Esophagus (tissue), 2 donors: ENCODE data around the gene WDTC1. TPM values are rescaled to one million over a fixed set of nuclear protein-coding genes. Genes with fewer than 3 reads are reported as not detected.
"Not testable (repeated sequence)": the region's sequence is repeated elsewhere in the genome, so short reads cannot be mapped to it uniquely, and the experiment has no call there.

Experiments
- H3K27ac ChIP-seq, 2 donors: one replicate each; pipeline ENCODE4 v1.5.1; 2013; ENCODE audit warnings: low read depth in 2 of 2, mild to moderate bottlenecking in 2 of 2, inconsistent platforms in 1 of 2, low read length in 1 of 2, moderate library complexity in 1 of 2
- H3K27me3 ChIP-seq, 2 donors: one replicate each; pipeline ENCODE4 v1.6.1; 2013; ENCODE audit warnings: low read length in 2 of 2, control low read depth in 1 of 2, mild to moderate bottlenecking in 1 of 2; ENCODE audit not compliant: insufficient read depth in 2 of 2, control insufficient read depth in 1 of 2
- H3K36me3 ChIP-seq, 2 donors: one replicate each; pipeline ENCODE4 v1.6.1; 2013; ENCODE audit warnings: low read length in 1 of 2; ENCODE audit not compliant: control insufficient read depth in 2 of 2, insufficient read depth in 2 of 2
- H3K4me1 ChIP-seq, 2 donors: one replicate each; pipeline ENCODE4 v1.6.1; 2013; ENCODE audit warnings: low read length in 1 of 2; ENCODE audit not compliant: control insufficient read depth in 2 of 2, insufficient read depth in 2 of 2
- H3K4me3 ChIP-seq, 2 donors: one replicate each; pipeline ENCODE4 v1.5.1; 2013; ENCODE audit warnings: low read length in 2 of 2, mild to moderate bottlenecking in 2 of 2, low read depth in 1 of 2, moderate library complexity in 1 of 2
- H3K9me3 ChIP-seq, 2 donors: one replicate each; pipeline ENCODE4 v1.6.1; 2013; ENCODE audit warnings: mild to moderate bottlenecking in 2 of 2, low read depth in 1 of 2, low read length in 1 of 2, moderate library complexity in 1 of 2; ENCODE audit not compliant: control insufficient read depth in 2 of 2, insufficient read depth in 1 of 2
- WGBS, 2 donors: extraction: QIAGEN DNeasy Blood & Tissue Kit; methylation state at CpG; one replicate each; pipeline ENCODE4 v1.1.7; 2013; 5-methylcytosine and 5-hydroxymethylcytosine counted together
- polyA plus RNA-seq, 2 donors: library from polyadenylated mRNA; stranded (reverse); fragments of 200-250 nt; gene quantifications; one replicate each; pipeline ENCODE4 v1.2.3, GENCODE V29; 2013
- donor health status: healthy with polysubstance abuse.
- donor health status: Bipolar disorder and iron deficiency.

The WDTC1 gene
- polyA plus RNA-seq, 2 donors, result 9.8 to 10.0 TPM

DNA sequence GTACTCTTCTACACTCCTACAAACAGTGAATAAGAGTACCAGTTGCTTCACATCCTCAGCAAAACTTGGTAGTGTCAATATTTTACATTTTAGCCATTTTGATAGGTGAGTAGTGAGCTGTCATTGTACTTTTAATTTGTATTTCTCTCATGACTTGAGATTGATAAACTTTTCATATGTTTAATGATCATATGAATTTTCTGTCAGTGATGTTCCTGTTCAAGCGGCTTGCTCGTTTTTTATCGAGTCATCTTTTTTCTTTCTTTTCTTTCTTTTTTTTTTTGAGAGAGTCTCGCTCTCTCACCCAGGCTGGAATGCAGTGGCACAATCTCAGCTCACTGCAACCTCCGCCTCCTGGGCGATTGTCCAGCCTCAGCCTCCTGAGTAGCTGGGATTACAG, 17.0 kb upstream of the WDTC1 start:
- Histone ChIP-seq H3K27me3 (no peaks in the 10 kb centered on the region), H3K27ac (no peak overlapping the region), H3K4me3 (no peak overlapping the region), H3K4me1 (no peaks in the 10 kb centered on the region), H3K36me3 (no peaks in the 10 kb centered on the region), H3K9me3 (no peaks in the 10 kb centered on the region)
- 94 to 95% methylated on average over 6 of the region's 6 CpGs for WGBS, 2 donors

DNA sequence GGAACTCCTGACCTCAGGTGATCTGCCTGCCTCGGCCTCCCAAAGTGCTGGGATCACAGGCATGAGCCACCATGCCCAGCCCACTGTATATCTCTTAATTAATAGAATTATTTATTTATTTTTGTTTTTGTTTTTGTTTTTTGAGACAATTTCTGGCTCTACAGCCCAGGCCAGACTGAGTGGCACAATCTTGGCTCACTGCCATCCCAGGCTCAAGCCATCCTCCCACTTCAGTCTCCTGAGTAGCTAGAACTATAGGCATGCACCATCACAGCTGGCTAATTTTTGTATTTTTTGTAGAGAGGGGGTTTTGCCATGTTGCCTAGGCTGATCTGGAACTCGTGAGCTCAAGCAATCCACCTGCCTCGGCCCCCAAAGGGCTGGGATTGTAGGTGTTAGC, 15.7 kb upstream of the WDTC1 start:
- Histone ChIP-seq H3K4me3 (no peak overlapping the region), H3K9me3 (no peaks in the 10 kb centered on the region), H3K36me3 (no peaks in the 10 kb centered on the region), H3K4me1 (no peaks in the 10 kb centered on the region), H3K27me3 (no peaks in the 10 kb centered on the region), H3K27ac (no peak overlapping the region)
- 91 to 97% methylated on average over 3 of the region's 3 CpGs for WGBS, 2 donors

DNA sequence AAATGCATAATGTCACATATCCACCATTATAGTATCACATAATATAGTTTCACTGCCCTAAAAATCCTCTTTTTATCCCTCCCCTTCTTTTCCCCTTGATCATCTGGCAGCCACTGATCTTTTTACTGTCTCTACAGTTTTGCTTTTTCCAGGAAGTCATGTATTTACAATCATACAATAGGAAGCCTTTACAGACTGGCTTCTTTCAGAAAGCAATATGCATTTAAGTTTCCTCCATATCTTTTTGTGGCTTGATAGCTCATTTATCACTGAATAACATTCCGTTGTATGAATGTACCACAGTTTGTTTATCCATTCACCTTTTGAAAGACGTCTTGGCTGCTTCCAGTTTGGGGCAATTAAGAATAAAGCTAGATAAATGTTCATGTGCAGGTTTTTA, 14.3 kb upstream of the WDTC1 start:
- H3K4me3 ChIP-seq, result no peak overlapping the region
- no peaks in the 10 kb centered on the region for H3K27me3 ChIP-seq
- no peak overlapping the region for H3K27ac ChIP-seq
- no peaks in the 10 kb centered on the region for H3K36me3 ChIP-seq
- no peaks in the 10 kb centered on the region for H3K4me1 ChIP-seq
- 23 to 26% methylated on average over 2 of the region's 2 CpGs for WGBS, 2 donors
- H3K9me3 ChIP-seq, result no peaks in the 10 kb centered on the region

DNA sequence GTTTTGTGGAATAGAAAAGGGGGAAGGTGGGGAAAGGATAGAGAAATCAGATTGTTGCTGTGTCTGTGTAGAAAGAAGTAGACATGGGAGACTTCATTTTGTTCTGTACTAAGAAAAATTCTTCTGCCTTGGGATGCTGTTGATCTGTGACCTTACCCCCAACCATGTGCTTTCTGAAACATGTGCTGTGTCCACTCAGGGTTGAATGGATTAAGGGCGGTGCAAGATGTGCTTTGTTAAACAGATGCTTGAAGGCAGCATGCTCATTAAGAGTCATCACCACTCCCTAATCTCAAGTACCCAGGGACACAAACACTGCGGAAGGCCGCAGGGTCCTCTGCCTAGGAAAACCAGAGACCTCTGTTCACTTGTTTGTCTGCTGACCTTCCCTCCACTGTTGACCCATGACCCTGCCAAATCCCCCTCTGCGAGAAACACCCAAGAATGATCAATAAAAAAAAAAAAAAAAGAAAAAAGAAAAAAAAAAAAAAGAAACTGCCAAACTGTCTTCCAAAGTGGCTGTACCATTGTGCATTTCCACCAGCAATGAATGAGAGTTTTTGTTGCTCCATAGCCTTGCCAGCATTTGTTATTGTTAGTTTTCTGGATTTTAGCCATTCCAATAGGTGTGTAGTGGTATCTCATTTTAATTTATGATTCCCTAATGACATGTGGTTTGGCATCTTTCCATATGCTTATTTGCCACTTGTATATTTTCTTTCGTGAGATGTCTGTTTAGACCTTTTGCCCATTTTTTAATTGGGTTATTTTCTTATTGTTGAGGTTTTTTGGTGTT, 13.5 kb upstream of the WDTC1 start:
- not testable (repeated sequence) for H3K4me3 ChIP-seq, H3K9me3 ChIP-seq, H3K27me3 ChIP-seq, H3K27ac ChIP-seq, H3K4me1 ChIP-seq, H3K36me3 ChIP-seq
- 77% methylated on average over 3 to 5 of the region's 5 CpGs for WGBS, 2 donors

DNA sequence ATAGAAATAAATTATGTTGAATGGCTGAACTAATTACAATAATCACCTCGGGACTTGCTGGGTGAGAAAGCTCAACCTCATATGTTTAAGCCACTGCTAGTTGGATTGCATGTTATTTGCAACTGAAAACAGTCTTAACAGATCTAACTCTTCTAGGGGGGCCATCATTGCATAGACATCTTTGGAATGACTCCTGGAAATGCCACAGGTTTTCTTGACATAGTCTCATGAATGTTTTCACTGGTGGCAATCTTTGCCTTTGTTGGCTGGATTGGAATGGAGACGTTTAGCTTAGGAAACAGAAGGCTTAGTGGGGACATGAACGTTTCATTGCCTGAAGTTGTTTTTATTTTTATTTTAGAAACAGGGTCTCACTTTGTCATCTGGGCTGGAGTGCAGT, 8.8 kb upstream of the WDTC1 start:
- H3K9me3 ChIP-seq, result no peaks in the 10 kb centered on the region

DNA sequence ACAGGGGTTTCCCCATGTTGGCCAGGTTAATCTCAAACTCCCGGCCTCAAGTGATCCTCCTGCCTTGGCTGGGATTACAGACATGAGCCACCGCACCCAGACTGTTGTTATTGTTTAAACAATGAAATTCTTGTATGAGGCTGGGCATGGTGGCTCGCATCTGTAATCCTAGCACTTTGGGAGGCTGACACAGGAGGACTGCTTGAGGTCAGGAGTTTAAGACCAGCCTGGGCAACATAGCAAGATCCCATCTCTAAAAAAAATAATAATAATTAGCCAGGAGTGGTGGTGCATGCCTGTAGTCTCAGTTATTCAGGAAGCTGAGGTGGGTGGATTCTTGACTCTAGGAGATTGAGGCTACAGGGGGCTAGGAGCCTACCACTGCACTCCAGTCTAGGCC, 6.7 kb upstream of the WDTC1 start:
- no peak overlapping the region for H3K4me3 ChIP-seq
- H3K9me3 ChIP-seq, result no peaks in the 10 kb centered on the region
- no peak overlapping the region for H3K27ac ChIP-seq
- no peaks in the 10 kb centered on the region for H3K4me1 ChIP-seq
- 68 to 73% methylated on average over 3 of the region's 3 CpGs for WGBS, 2 donors
- H3K27me3 ChIP-seq, result no peaks in the 10 kb centered on the region
- no peaks in the 10 kb centered on the region for H3K36me3 ChIP-seq

More for the DNA sequence above, 8.8 kb upstream of the WDTC1 start:
- Histone ChIP-seq H3K36me3 (no peaks in the 10 kb centered on the region), H3K27ac (no peak overlapping the region), H3K4me3 (no peak overlapping the region), H3K27me3 (no peaks in the 10 kb centered on the region), H3K4me1 (no peaks in the 10 kb centered on the region)
- 68 to 77% methylated on average over 3 of the region's 3 CpGs for WGBS, 2 donors

DNA sequence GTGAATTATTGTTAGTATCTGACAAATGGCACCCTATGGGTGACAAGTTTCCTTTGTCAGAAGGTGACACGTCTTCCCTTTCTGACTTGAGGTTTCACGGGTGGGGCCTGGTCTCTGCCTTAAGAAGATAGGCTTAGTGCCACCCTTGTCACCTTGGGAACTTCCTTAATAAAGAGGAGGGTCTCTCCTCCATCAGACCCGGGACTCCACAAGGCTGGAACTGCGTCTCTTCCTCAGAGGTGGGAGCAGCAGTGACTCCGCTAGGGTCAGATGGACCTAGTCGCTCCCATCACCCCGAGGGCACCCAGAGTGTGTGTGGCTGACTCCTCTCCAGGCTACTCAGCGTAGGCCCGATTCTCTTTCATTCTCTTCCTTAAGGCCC, 774 bp upstream of the WDTC1 start:
- Histone ChIP-seq H3K9me3 (no peaks in the 10 kb centered on the region), H3K4me1 (peaks cover 4% of the 10 kb centered on the region in 2 donors), H3K27me3 (no peaks in the 10 kb centered on the region), H3K27ac (peak overlapping the region in 1 of 2 donors; percentile 61), H3K36me3 (no peaks in the 10 kb centered on the region), H3K4me3 (peak overlapping the region in 1 of 2 donors; percentile 90)
- 56 to 62% methylated on average over 9 of the region's 9 CpGs for WGBS, 2 donors

DNA sequence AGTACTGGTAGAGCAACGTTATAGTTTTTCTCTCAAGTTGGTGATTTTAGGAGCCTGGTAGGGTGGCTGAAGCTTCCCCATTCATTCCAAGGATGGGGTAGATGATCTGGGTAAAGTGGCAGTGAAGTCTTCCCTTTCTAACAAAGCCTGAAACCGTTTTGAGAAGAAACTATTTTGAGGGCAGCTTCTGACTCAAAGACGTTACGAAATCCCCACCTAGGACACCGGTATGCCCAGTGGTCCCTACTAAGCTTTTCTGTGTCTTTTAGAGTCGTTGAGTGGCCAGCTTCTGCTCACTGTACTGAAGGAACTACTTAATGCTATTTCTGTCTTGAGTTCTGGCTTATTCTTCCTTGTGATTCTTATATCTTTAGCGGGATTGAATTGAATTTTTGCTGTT, 1.4 kb downstream of the WDTC1 start:
- Histone ChIP-seq H3K9me3 (no peaks in the 10 kb centered on the region), H3K27me3 (no peaks in the 10 kb centered on the region), H3K27ac (peak overlapping the region in 1 of 2 donors; percentile 85), H3K4me3 (peak overlapping the region in 1 of 2 donors; percentile 90), H3K4me1 (peaks cover 4% of the 10 kb centered on the region in 2 donors), H3K36me3 (no peaks in the 10 kb centered on the region)
- 32 to 38% methylated on average over 7 of the region's 7 CpGs for WGBS, 2 donors

DNA sequence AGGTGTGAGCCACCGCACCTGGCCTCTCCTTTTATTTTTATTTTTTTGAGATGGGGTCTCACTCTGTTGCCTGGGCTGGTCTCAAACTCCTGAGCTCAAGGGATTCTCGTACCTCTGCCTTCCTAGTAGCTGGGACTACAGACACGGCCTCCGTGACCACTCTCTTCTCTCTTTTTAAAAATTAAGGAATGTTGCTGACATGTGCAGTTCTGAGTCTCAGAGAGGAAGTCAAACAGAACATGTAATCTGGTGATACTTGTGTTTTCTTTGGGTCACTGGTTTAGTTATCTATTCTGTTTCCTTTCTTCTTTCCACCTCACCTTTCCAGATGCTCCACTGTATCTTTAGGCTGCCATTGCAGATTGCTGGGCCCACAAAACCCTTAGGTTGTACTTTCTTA, 2.7 kb downstream of the WDTC1 start:
- WGBS, 2 donors, result 85 to 87% methylated on average over 4 of the region's 4 CpGs
- Histone ChIP-seq H3K4me3 (no peak overlapping the region), H3K27ac (no peak overlapping the region), H3K4me1 (peaks cover 4% of the 10 kb centered on the region in 2 donors), H3K36me3 (no peaks in the 10 kb centered on the region), H3K9me3 (no peaks in the 10 kb centered on the region), H3K27me3 (no peaks in the 10 kb centered on the region)

DNA sequence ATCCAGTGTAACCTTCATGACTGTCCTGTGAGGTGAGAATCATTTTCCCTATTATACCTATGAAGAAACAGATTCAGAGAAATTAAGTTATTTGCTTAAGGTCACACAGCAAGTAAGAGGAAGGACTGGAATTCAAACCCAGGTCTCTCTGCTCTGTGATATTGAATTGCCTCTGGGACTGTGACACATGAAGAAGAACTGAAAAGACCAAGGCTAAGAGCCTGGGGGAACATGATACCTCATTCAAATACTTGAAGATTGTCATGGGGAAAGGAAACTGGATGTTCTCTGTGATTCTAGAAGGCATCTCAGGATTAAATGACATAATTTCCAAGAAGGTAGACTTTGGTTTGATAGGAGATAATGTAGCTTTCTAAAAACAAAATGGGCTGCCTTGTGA, 3.6 kb downstream of the WDTC1 start:
- no peak overlapping the region for H3K27ac ChIP-seq
- no peaks in the 10 kb centered on the region for H3K36me3 ChIP-seq
- H3K9me3 ChIP-seq, result no peaks in the 10 kb centered on the region
- H3K4me3 ChIP-seq, result no peak overlapping the region
- H3K27me3 ChIP-seq, result no peaks in the 10 kb centered on the region
- peaks cover 4% of the 10 kb centered on the region in 2 donors for H3K4me1 ChIP-seq
